Glutamatergic neuron (in vitro differentiated cells): ENCODE results near the gene RGL3. TPM values are rescaled to one million over a fixed set of nuclear protein-coding genes. Genes with fewer than 3 reads are reported as not detected.

Experiments used
- DNase-seq: peaks from one replicate; pipeline ENCODE4 v3.0.0; 2022
- H3K27ac Mint-ChIP-seq: one replicate; pipeline ENCODE4 v1.8.0; 2020; ENCODE audit warnings: mild to moderate bottlenecking, mixed read lengths, inconsistent platforms; ENCODE audit not compliant: unreplicated experiment
- H3K27me3 Mint-ChIP-seq: one replicate; pipeline ENCODE4 v1.8.0; 2020; ENCODE audit warnings: mild to moderate bottlenecking, moderate library complexity, mixed read lengths, inconsistent platforms; ENCODE audit not compliant: unreplicated experiment
- H3K36me3 Mint-ChIP-seq: one replicate; pipeline ENCODE4 v1.8.0; 2020; ENCODE audit warnings: mild to moderate bottlenecking, mixed read lengths, inconsistent platforms; ENCODE audit not compliant: unreplicated experiment
- H3K4me1 Mint-ChIP-seq: one replicate; pipeline ENCODE4 v1.8.0; 2020; ENCODE audit warnings: mild to moderate bottlenecking, low read depth, mixed read lengths, inconsistent platforms; ENCODE audit not compliant: unreplicated experiment
- H3K4me3 Mint-ChIP-seq: one replicate; pipeline ENCODE4 v1.8.0; 2020; ENCODE audit warnings: mild to moderate bottlenecking, mixed read lengths, inconsistent platforms; ENCODE audit not compliant: unreplicated experiment
- H3K9me3 Mint-ChIP-seq: one replicate; pipeline ENCODE4 v1.8.0; 2020; ENCODE audit warnings: mild to moderate bottlenecking, moderate library complexity, mixed read lengths, inconsistent platforms; ENCODE audit not compliant: unreplicated experiment
- CTCF ChIP-seq: fragments of 200-600 bp; sonication (generic); IDR thresholded peaks from one replicate; pipeline ENCODE4 v1.5.0; 2021; ENCODE audit not compliant: partially characterized antibody, unreplicated experiment
- total RNA-seq: library from RNA; stranded (reverse); fragmentation: NEBNext Ultra II Directional; extraction: Animal tissue kit (Norgen Biotek cat#: 25700); gene quantifications from one replicate; pipeline ENCODE4 v1.2.1, GENCODE V29; 2021; ENCODE audit not compliant: unreplicated experiment

RGL3 gene
- total RNA-seq, 1 donor from 2014 or later: 0.66 TPM

GRCh38 chr19:11423164-11423790 lies 4.2 kb upstream of the RGL3 start:
- no peak for DNase-seq
- H3K9me3 Mint-ChIP-seq: peaks cover 5% of the 10 kb centered on the region
- no peak overlapping the region for H3K27ac Mint-ChIP-seq
- peaks cover 18% of the 10 kb centered on the region for H3K27me3 Mint-ChIP-seq
- TF ChIP-seq CTCF: no peak
- peaks cover 3% of the 10 kb centered on the region for H3K4me1 Mint-ChIP-seq
- no peak overlapping the region for H3K4me3 Mint-ChIP-seq
- no peaks in the 10 kb centered on the region for H3K36me3 Mint-ChIP-seq

- Mint-ChIP-seq H3K4me1 (peaks cover 3% of the 10 kb centered on the region), H3K4me3 (peak overlapping the region; percentile 69), H3K9me3 (peaks cover 5% of the 10 kb centered on the region), H3K36me3 (no peaks in the 10 kb centered on the region), H3K27ac (no peak overlapping the region), H3K27me3 (peaks cover 23% of the 10 kb centered on the region)
- DNase-seq: peak; percentile 64
- TF ChIP-seq CTCF: no peak
Measured at GRCh38 chr19:11422163-11423065, 3.3 kb upstream of the RGL3 start.

- TF ChIP-seq CTCF: no peak
- Mint-ChIP-seq H3K36me3 (no peaks in the 10 kb centered on the region), H3K27ac (no peak overlapping the region), H3K4me1 (peaks cover 3% of the 10 kb centered on the region), H3K27me3 (peaks cover 25% of the 10 kb centered on the region), H3K9me3 (peaks cover 7% of the 10 kb centered on the region), H3K4me3 (peak overlapping the region; percentile 23)
- peak; percentile 55 for DNase-seq
Measured at GRCh38 chr19:11421371-11422098, 2.4 kb upstream of the RGL3 start.

GRCh38 chr19:11420429-11421370 lies 1.6 kb upstream of the RGL3 start:
- peaks cover 27% of the 10 kb centered on the region for H3K27me3 Mint-ChIP-seq
- no peak for DNase-seq
- H3K36me3 Mint-ChIP-seq: no peaks in the 10 kb centered on the region
- no peak for TF ChIP-seq CTCF
- H3K4me1 Mint-ChIP-seq: peaks cover 3% of the 10 kb centered on the region
- peak overlapping the region; percentile 76 for H3K4me3 Mint-ChIP-seq
- H3K9me3 Mint-ChIP-seq: peaks cover 7% of the 10 kb centered on the region
- H3K27ac Mint-ChIP-seq: no peak overlapping the region
